ENCODE data around the gene NAT8L.

- no peak for TF ChIP-seq CEBPB (IDR thresholded peaks at IDR 0.05; ENCODE audit: low read depth)
- no peak for TF ChIP-seq YY1 (IDR thresholded peaks at IDR 0.05; ENCODE audit: extremely low read depth, insufficient replicate concordance, low read depth, low read length)
- no peak for TF ChIP-seq CTCF (IDR thresholded peaks at IDR 0.05 in 2 of 3, conservative IDR thresholded peaks at IDR 0.05 in 1 of 3; ENCODE audit: borderline replicate concordance in 1 of 3, insufficient read depth in 1 of 3, low read depth in 2 of 3, low read length in 2 of 3)
- TF ChIP-seq POLR2A (IDR thresholded peaks at IDR 0.05; ENCODE audit: borderline replicate concordance, extremely low read depth, insufficient read depth, insufficient read length), result no peak
- no peak for TF ChIP-seq MAX (IDR thresholded peaks at IDR 0.05)
- no peak for TF ChIP-seq RAD21 (IDR thresholded peaks at IDR 0.05; ENCODE audit: low read depth)
- TF ChIP-seq ZFX (IDR thresholded peaks at IDR 0.05), result no peak
- no peak for TF ChIP-seq ZNF274 (IDR thresholded peaks at IDR 0.05; ENCODE audit: low read depth, low read length)
Observed at GRCh38 chr4:2079926-2080325, 20.8 kb downstream of the NAT8L start.
